Upper lobe of right lung (tissue), 1 donor: Measurements from ENCODE around the gene LUZP2. TPM values are rescaled to one million over a fixed set of nuclear protein-coding genes. Genes with fewer than 3 reads are reported as not detected.
"Not testable (repeated sequence)": the region's sequence is repeated elsewhere in the genome, so short reads cannot be mapped to it uniquely, and the experiment has no call there.

Experiments used
- ATAC-seq: fragments of 200-7000 bp; cut with Tn5 transposase; one replicate; pipeline ENCODE4 v1.9.1; 2020; ENCODE audit warnings: mild to moderate bottlenecking, moderate library complexity
- DNase-seq: peaks from one replicate; pipeline ENCODE4 v3.0.0-alpha.2; 2020
- H3K27ac ChIP-seq: fragments of 200-600 bp; one replicate; pipeline ENCODE4 v1.8.0; 2022
- H3K27me3 ChIP-seq: fragments of 200-600 bp; one replicate; pipeline ENCODE4 v1.8.0; 2022; ENCODE audit warnings: mild to moderate bottlenecking
- H3K36me3 ChIP-seq: fragments of 200-600 bp; one replicate; pipeline ENCODE4 v1.8.0; 2022
- H3K4me1 ChIP-seq: fragments of 200-600 bp; one replicate; pipeline ENCODE4 v1.8.0; 2022
- H3K4me3 ChIP-seq: fragments of 200-600 bp; one replicate; pipeline ENCODE4 v1.8.0; 2022; ENCODE audit warnings: mild to moderate bottlenecking
- H3K9me3 ChIP-seq: fragments of 200-600 bp; one replicate; pipeline ENCODE4 v1.8.0; 2022
- intact Hi-C: fragments of 100-400 bp; cut with DNase I; formaldehyde crosslinking; loops from one replicate; pipeline ENCODE4 v1.11.0; 2022
- total RNA-seq: library from RNA; stranded (reverse); fragmentation: NEBNext Ultra II Directional; extraction: Animal tissue kit (Norgen Biotek cat#: 25700); gene quantifications from one replicate; pipeline ENCODE4 v1.2.1, GENCODE V29; 2021
- TF ChIP-seq, protein P1 (sequence below): fragments of 200-600 bp; IDR thresholded peaks from one replicate; pipeline ENCODE4 v1.8.0; 2022; ENCODE audit warnings: antibody characterized with exemption
- donor health status: DM: no; HTN: yes; CAD: no; lungs with severe emphysema.

Gene LUZP2
- total RNA-seq, 1 donor from 2014 or later = 0.23 TPM

GRCh38 chr11:24944891-24945290 lies 448.0 kb downstream of the LUZP2 start:
- H3K4me1 ChIP-seq = no peaks in the 10 kb centered on the region
- ATAC-seq (no peak), DNase-seq (no peak)
- no peaks in the 10 kb centered on the region for H3K36me3 ChIP-seq
- intact Hi-C loops = no loop called here
- no peaks in the 10 kb centered on the region for H3K27me3 ChIP-seq
- H3K4me3 ChIP-seq = no peak overlapping the region
- TF ChIP-seq, protein P1, sequence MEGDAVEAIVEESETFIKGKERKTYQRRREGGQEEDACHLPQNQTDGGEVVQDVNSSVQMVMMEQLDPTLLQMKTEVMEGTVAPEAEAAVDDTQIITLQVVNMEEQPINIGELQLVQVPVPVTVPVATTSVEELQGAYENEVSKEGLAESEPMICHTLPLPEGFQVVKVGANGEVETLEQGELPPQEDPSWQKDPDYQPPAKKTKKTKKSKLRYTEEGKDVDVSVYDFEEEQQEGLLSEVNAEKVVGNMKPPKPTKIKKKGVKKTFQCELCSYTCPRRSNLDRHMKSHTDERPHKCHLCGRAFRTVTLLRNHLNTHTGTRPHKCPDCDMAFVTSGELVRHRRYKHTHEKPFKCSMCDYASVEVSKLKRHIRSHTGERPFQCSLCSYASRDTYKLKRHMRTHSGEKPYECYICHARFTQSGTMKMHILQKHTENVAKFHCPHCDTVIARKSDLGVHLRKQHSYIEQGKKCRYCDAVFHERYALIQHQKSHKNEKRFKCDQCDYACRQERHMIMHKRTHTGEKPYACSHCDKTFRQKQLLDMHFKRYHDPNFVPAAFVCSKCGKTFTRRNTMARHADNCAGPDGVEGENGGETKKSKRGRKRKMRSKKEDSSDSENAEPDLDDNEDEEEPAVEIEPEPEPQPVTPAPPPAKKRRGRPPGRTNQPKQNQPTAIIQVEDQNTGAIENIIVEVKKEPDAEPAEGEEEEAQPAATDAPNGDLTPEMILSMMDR = no peak
- no peaks in the 10 kb centered on the region for H3K9me3 ChIP-seq
- no peak overlapping the region for H3K27ac ChIP-seq

DNA sequence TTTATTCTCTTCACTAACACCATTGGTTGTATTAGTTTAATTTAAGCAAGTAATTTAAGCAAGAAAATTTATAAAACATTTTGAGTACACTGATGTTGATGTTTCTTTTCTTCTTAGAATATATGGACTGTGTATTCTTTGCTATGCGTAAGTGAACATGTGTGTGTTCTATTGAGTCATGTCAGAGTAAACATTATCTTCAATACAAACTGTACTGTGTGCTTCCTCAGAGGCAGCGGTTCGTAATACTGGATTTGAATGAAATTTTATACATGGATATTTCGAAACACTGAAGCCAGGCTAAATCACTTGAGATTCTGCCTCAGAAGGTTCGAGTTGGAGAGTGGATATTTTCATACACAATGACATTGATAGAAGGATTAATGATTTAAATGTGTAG lies 452.6 kb downstream of the LUZP2 start:
- DNase-seq (no peak), ATAC-seq (no peak)
- intact Hi-C loops = no loop called here
- H3K27ac ChIP-seq = no peak overlapping the region
- TF ChIP-seq, protein P1 = no peak
- H3K9me3 ChIP-seq = no peaks in the 10 kb centered on the region
- H3K4me1 ChIP-seq = no peaks in the 10 kb centered on the region
- no peaks in the 10 kb centered on the region for H3K36me3 ChIP-seq
- no peak overlapping the region for H3K4me3 ChIP-seq
- no peaks in the 10 kb centered on the region for H3K27me3 ChIP-seq

DNA sequence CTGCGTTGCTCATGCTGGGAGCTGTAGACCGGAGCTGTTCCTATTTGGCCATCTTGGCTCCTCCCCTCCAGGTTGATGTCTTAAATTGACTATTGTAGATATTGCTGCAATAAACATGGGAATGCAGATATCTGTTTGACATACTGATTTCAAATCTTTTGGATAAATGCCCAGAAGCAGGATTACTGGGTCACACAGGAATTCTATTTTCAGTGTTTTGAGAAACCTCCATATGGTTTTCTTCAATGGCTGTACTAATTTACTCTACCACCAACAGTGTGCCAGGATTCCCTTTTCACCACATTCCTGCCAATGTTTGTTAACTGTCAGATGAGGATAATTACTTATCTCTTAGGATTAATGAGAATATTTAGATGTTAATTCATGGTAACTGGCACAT lies 467.0 kb downstream of the LUZP2 start:
- DNase-seq (no peak), ATAC-seq (no peak)
- Histone ChIP-seq H3K27ac (no peak overlapping the region), H3K9me3 (no peaks in the 10 kb centered on the region), H3K4me3 (no peak overlapping the region), H3K27me3 (no peaks in the 10 kb centered on the region), H3K36me3 (no peaks in the 10 kb centered on the region), H3K4me1 (no peaks in the 10 kb centered on the region)
- intact Hi-C loops = no loop called here
- TF ChIP-seq, protein P1 = no peak

DNA sequence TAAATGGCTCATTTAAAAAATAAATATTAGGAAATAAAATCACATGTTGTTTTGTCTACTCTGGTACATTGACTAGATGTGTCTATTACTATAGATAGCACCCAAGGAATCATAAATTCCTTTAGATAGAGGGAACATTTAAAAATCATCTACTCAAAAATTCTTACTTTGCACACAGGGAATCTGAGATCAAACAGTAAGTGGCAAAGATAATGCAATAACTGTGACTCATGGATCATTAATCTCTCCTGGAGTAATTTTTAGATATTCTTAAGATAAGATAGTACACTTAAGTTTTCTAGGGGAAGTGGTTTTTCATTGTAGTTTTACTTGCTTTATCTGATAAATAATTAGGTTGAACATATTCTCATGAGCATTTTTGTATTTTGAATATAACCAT lies 468.9 kb downstream of the LUZP2 start:
- Histone ChIP-seq H3K27me3 (no peaks in the 10 kb centered on the region), H3K36me3 (no peaks in the 10 kb centered on the region), H3K4me3 (no peak overlapping the region), H3K4me1 (no peaks in the 10 kb centered on the region), H3K9me3 (no peaks in the 10 kb centered on the region), H3K27ac (no peak overlapping the region)
- TF ChIP-seq, protein P1 = no peak
- no peak for ATAC-seq
- DNase-seq = no peak
- intact Hi-C loops = no loop called here

DNA sequence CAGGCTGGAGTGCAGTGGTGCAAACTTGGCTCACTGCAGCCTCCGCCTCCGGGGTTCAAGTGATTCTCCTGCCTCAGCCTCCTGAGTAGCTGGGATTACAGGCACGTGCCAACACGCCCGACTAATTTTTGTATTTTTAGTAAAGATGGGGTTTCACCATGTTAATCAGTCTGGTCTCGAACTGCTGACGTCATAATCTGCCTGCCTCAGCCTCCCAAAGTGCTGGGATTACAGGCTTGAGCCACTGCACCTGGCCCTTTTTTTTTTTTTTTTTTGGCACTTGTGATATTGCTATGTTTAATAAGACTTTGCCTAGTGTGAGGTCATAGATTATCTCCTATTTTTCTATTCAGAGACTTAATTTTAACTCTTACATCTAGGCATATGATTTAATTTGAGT lies 497.1 kb downstream of the LUZP2 start:
- H3K36me3 ChIP-seq, intact Hi-C loops, ATAC-seq, DNase-seq, H3K4me1 ChIP-seq, H3K27me3 ChIP-seq, H3K27ac ChIP-seq, H3K4me3 ChIP-seq, H3K9me3 ChIP-seq: not testable (repeated sequence)

GRCh38 chr11:24999929-25000328 lies 503.1 kb downstream of the LUZP2 start:
- ATAC-seq, H3K4me1 ChIP-seq, H3K27me3 ChIP-seq, intact Hi-C loops, H3K27ac ChIP-seq, DNase-seq, H3K36me3 ChIP-seq, H3K4me3 ChIP-seq, H3K9me3 ChIP-seq: not testable (repeated sequence)

DNA sequence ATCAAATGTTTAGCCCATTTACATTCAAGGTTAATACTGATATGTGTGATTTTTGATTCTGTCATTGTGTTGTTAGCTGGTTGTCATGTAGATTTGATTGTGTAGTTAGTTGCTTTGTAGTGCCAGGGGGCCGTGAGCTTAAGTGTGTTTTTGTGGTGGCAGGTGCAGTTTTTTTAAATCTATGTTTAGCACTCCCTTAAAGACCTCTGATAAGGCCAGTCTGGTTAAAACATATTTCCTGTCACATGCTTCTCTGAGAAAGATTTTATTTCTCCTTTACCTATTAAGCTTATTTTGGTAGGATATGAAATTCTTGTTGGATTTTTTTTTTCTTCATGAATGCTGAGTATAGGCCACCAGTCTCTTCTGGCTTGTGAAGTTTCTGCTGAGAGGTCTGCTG lies 540.6 kb downstream of the LUZP2 start:
- Histone ChIP-seq H3K27me3 (no peaks in the 10 kb centered on the region), H3K9me3 (no peaks in the 10 kb centered on the region), H3K4me3 (no peak overlapping the region), H3K36me3 (no peaks in the 10 kb centered on the region), H3K4me1 (no peaks in the 10 kb centered on the region), H3K27ac (no peak overlapping the region)
- DNase-seq (no peak), ATAC-seq (no peak)
- TF ChIP-seq, protein P1 = no peak
- intact Hi-C loops = no loop called here
